ENCODE data around the gene NETO1.

NETO1 gene

GRCh38 chr18:72866901-72867745 is 664 bp downstream of the NETO1 start:
- no peaks in the 10 kb centered on the region for H3K9me3 ChIP-seq (ENCODE audit: control insufficient read depth, insufficient read depth, low read depth, low read length)
- H3K36me3 ChIP-seq (ENCODE audit: control insufficient read depth in 2 of 2, insufficient read depth in 1 of 2, low read length in 2 of 2), result no peaks in the 10 kb centered on the region
- peak overlapping the region; percentile 5 for H3K4me3 ChIP-seq (ENCODE audit: low read depth, low read length)
- CTCF ChIA-PET, result no interaction called here
- POLR2A ChIA-PET, result no interaction called here
- no peak overlapping the region for H3K27ac ChIP-seq (ENCODE audit: extremely low read depth, low read depth, low read length)
- TF ChIP-seq SALL2 (tag by site-specific recombination; IDR thresholded peaks at IDR 0.05; ENCODE audit: borderline replicate concordance) (no peak), ZNF292 (tag by site-specific recombination; IDR thresholded peaks at IDR 0.05; ENCODE audit: borderline replicate concordance, low read depth) (no peak), ZNF426 (tag by site-specific recombination; IDR thresholded peaks at IDR 0.05) (no peak), ZNF629 (tag by site-specific recombination; IDR thresholded peaks at IDR 0.05) (no peak), ZNF677 (tag by site-specific recombination; IDR thresholded peaks at IDR 0.05) (no peak), MEIS1 (CRISPR knock-in tag; IDR thresholded peaks at IDR 0.05; ENCODE audit: borderline replicate concordance) (no peak), RBAK (tag by site-specific recombination; IDR thresholded peaks at IDR 0.05) (no peak), ZNF138 (tag by site-specific recombination; IDR thresholded peaks at IDR 0.05; ENCODE audit: borderline replicate concordance) (no peak), ZNF639 (tag by site-specific recombination; IDR thresholded peaks at IDR 0.05) (no peak), ZNF362 (tag by site-specific recombination; IDR thresholded peaks at IDR 0.05) (no peak), ZNF510 (tag by site-specific recombination; IDR thresholded peaks at IDR 0.05; ENCODE audit: insufficient replicate concordance) (no peak), ZBTB21 (tag by site-specific recombination; IDR thresholded peaks at IDR 0.05) (no peak), INSM2 (tag by site-specific recombination; IDR thresholded peaks at IDR 0.05) (no peak), ZNF280C (tag by site-specific recombination; IDR thresholded peaks at IDR 0.05) (no peak), MYNN (tag by site-specific recombination; IDR thresholded peaks at IDR 0.05; ENCODE audit: borderline replicate concordance) (no peak), PRDM1 (tag by site-specific recombination; IDR thresholded peaks at IDR 0.05) (no peak)
- TF ChIP-seq, protein P1, sequence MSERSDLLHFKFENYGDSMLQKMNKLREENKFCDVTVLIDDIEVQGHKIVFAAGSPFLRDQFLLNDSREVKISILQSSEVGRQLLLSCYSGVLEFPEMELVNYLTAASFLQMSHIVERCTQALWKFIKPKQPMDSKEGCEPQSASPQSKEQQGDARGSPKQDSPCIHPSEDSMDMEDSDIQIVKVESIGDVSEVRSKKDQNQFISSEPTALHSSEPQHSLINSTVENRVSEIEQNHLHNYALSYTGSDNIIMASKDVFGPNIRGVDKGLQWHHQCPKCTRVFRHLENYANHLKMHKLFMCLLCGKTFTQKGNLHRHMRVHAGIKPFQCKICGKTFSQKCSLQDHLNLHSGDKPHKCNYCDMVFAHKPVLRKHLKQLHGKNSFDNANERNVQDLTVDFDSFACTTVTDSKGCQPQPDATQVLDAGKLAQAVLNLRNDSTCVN (tag by site-specific recombination; optimal IDR thresholded peaks at IDR 0.05), result no peak
- TF ChIP-seq, protein P2, sequence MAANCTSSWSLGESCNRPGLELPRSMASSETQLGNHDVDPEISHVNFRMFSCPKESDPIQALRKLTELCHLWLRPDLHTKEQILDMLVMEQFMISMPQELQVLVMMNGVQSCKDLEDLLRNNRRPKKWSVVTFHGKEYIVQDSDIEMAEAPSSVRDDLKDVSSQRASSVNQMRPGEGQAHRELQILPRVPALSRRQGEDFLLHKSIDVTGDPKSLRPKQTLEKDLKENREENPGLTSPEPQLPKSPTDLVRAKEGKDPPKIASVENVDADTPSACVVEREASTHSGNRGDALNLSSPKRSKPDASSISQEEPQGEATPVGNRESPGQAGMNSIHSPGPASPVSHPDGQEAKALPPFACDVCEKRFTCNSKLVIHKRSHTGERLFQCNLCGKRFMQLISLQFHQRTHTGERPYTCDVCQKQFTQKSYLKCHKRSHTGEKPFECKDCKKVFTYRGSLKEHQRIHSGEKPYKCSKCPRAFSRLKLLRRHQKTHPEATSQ (tag by site-specific recombination; IDR thresholded peaks at IDR 0.05), result no peak
- H3K4me1 ChIP-seq (ENCODE audit: control insufficient read depth, insufficient read depth, low read length), result no peaks in the 10 kb centered on the region

All from HEK293 (cell line).